ENCODE results near the gene P2RY4.

GRCh38 chrX:70247252-70247651, 12.8 kb downstream of the P2RY4 start:
- no peak for TF ChIP-seq CTCF (IDR thresholded peaks at IDR 0.05)
- no peak for TF ChIP-seq EZH2 (IDR thresholded peaks at IDR 0.05; ENCODE audit: borderline replicate concordance, insufficient read depth, low read depth, low read length, poor library complexity, severe bottlenecking)
